Fibroblast of skin of right biceps (primary cell): ENCODE measurements around the gene HMG20B.

Experiments used
- DNase-seq: peaks from one replicate; pipeline ENCODE4 v3.0.0-alpha.2; 2013

Gene HMG20B

GRCh38 chr19:3622224-3622623 is 49.5 kb downstream of the HMG20B start:
- DNase-seq, result no peak

GRCh38 chr19:3623716-3624115 is 51.0 kb downstream of the HMG20B start:
- no peak for DNase-seq

- DNase-seq, result no peak
Measured at GRCh38 chr19:3625996-3626472, 53.3 kb downstream of the HMG20B start.

GRCh38 chr19:3626473-3627350 is 54.0 kb downstream of the HMG20B start, which contains the start of gene CACTIN:
TSS of gene CACTIN (minus strand) at chr19:3626790. CDS start at chr19:3626762, 28 bp downstream.
- peak; percentile 99 for DNase-seq

GRCh38 chr19:3627351-3627723 is 54.6 kb downstream of the HMG20B start:
- no peak for DNase-seq
